ENCODE measurements around the gene PCMTD2. TPM values are rescaled to one million over a fixed set of nuclear protein-coding genes. Genes with fewer than 3 reads are reported as not detected.
"Not testable (repeated sequence)": the region's sequence is repeated elsewhere in the genome, so short reads cannot be mapped to it uniquely, and the experiment has no call there.

The PCMTD2 gene
- total RNA-seq, 1 experiment from 2014 or later = 52.0 TPM

DNA sequence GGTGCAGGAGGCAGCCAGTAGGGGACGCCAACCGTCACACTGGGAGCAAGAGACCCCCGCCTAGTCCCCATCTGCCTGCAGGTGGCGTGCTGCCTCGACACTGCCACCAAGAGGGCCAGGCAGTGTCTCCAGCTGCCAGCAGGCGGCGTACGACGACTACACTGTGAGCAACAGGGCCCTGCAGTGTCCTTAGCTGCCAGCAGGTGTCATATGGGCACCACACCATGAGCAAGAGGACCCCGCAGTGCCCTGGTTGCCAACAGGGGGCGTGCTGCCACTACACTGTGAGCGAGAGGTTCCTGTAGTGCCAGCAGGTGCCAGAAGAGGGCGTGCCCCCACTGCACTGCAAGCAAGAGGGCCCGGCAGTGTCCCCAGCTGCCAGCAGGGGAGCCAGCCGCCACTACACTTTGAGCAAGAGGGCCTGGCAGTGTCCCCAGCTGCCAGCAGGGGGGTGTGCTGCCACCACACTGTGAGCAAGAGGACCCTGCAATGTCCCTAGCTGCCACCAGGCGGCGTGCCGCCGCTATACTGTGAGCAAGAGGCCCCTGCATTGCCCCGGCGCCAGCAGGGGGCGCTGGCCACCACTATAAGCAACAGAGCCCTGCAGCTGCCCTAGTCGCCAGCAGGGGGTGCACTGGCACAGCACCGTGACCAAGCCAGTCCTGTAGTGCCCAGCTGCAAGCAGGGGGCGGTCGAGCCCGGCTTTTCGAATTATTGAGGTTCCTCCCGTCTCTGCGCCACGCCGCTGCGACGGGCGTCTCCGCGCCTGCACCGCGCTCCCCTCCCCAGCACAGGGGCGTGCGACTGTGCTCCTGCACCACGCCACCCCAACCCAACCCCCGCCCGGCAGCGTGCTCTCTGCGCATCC is 30.3 kb downstream of the PCMTD2 start:
- not testable (repeated sequence) for H3K27me3 Mint-ChIP-seq (ENCODE audit: low read depth); H3K79me1 ChIP-seq (ENCODE audit: insufficient read depth, low read depth, low read length, poor library complexity, severe bottlenecking); H3K56ac ChIP-seq (ENCODE audit: insufficient read length, low read depth, low read length); H3K27ac Mint-ChIP-seq; H3K23me2 ChIP-seq (ENCODE audit: insufficient read length, low read depth, low read length, poor library complexity, severe bottlenecking); H2BK120ac ChIP-seq (ENCODE audit: low read depth, low read length, poor library complexity, severe bottlenecking); H2BK5ac ChIP-seq (ENCODE audit: insufficient read length, low read length); H3K4me1 ChIP-seq (ENCODE audit: insufficient read depth, low read length); H4K8ac ChIP-seq (replicated peaks; ENCODE audit: insufficient read length, low read depth, low read length); H3K4me1 Mint-ChIP-seq; H3K9ac ChIP-seq (ENCODE audit: extremely low read depth, insufficient read length, low read length); H4K5ac ChIP-seq (ENCODE audit: insufficient read length, low read depth, low read length); H3K9me3 ChIP-seq (ENCODE audit: control insufficient read depth, low read depth, low read length); H3K14ac ChIP-seq (ENCODE audit: insufficient read depth, low read length); H2AK5ac ChIP-seq (ENCODE audit: insufficient read length, low read length); H2AFZ ChIP-seq (ENCODE audit: low read length); H3K27me3 ChIP-seq (ENCODE audit: insufficient read depth, low read length); H2BK20ac ChIP-seq (ENCODE audit: low read depth, low read length, poor library complexity, severe bottlenecking); H3K27ac ChIP-seq (ENCODE audit: insufficient read length, low read depth, low read length); H2BK12ac ChIP-seq (ENCODE audit: insufficient read length, low read depth, low read length); H3K18ac ChIP-seq (ENCODE audit: insufficient read length, low read depth, low read length); H2BK15ac ChIP-seq (ENCODE audit: low read depth, low read length); H3K4me2 ChIP-seq (ENCODE audit: insufficient read depth, insufficient read length, low read length); H3K23ac ChIP-seq (ENCODE audit: insufficient read length, low read depth, low read length); H4K91ac ChIP-seq (ENCODE audit: insufficient read length, low read depth, low read length); H4K20me1 ChIP-seq (ENCODE audit: control insufficient read depth, insufficient read depth, insufficient read length); H3K4me3 Mint-ChIP-seq; H3K79me2 ChIP-seq (ENCODE audit: insufficient read depth, low read length); H3K4ac ChIP-seq (ENCODE audit: low read depth, low read length); H3T11ph ChIP-seq (ENCODE audit: low read length)
- DNase-seq = peak; percentile 88
- Mint-ChIP-seq H3K9me3 (peaks cover 52 to 53% of the 10 kb centered on the region in 2 experiments), H3K36me3 (ENCODE audit: insufficient read depth in 1 of 3, low read depth in 3 of 3) (peaks cover 17 to 27% (median 23%) of the 10 kb centered on the region in 3 experiments)
- no CpG with 5 or more reads among the region's 46 CpGs for WGBS (ENCODE audit: extremely low coverage, insufficient read length, low lambda C conversion rate)
- TF ChIP-seq, protein P1, sequence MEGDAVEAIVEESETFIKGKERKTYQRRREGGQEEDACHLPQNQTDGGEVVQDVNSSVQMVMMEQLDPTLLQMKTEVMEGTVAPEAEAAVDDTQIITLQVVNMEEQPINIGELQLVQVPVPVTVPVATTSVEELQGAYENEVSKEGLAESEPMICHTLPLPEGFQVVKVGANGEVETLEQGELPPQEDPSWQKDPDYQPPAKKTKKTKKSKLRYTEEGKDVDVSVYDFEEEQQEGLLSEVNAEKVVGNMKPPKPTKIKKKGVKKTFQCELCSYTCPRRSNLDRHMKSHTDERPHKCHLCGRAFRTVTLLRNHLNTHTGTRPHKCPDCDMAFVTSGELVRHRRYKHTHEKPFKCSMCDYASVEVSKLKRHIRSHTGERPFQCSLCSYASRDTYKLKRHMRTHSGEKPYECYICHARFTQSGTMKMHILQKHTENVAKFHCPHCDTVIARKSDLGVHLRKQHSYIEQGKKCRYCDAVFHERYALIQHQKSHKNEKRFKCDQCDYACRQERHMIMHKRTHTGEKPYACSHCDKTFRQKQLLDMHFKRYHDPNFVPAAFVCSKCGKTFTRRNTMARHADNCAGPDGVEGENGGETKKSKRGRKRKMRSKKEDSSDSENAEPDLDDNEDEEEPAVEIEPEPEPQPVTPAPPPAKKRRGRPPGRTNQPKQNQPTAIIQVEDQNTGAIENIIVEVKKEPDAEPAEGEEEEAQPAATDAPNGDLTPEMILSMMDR (conservative IDR thresholded peaks at IDR 0.05) = peak; percentile 100

DNA sequence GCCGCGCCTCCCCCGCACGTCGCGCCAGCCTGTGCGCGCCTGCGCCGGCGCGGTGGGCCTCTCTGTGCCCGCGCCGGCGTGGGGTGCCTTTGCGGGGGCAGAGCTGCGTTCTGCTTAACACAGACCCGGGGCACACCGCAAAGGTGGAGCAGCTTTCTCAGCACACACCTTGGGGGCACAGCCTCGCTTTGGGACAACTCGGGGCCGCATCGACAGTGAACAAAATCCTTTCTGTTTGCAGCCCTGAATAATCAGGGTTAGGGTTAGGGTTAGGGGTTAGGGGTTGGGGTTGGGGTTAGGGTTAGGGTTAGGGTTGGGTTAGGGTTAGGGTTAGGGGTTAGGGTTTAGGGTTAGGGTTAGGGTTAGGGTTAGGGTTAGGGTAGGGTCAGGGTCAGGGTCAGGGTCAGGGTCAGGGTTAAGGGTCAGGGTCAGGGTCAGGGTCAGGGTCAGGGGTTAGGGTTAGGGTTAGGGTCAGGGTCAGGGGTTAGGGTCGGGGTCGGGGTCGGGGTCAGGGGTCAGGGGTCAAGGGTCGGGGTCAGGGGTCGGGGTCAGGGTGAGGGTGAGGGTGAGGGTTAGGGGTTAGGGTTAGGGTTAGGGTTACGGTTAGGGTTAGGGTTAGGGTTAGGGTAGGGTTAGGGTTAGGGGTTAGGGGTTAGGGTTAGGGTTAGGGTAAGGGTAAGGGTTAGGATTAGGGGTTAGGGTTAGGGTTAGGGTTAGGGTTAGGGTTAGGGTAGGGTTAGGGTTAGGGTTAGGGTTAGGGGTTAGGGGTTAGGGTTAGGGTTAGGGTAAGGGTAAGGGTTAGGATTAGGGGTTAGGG is 31.1 kb downstream of the PCMTD2 start:
- not testable (repeated sequence) for H3K27ac Mint-ChIP-seq; H2BK15ac ChIP-seq (ENCODE audit: low read depth, low read length); H2BK120ac ChIP-seq (ENCODE audit: low read depth, low read length, poor library complexity, severe bottlenecking); H3K79me2 ChIP-seq (ENCODE audit: insufficient read depth, low read length); H4K8ac ChIP-seq (replicated peaks; ENCODE audit: insufficient read length, low read depth, low read length); H3T11ph ChIP-seq (ENCODE audit: low read length); H2BK12ac ChIP-seq (ENCODE audit: insufficient read length, low read depth, low read length); H3K14ac ChIP-seq (ENCODE audit: insufficient read depth, low read length); H3K79me1 ChIP-seq (ENCODE audit: insufficient read depth, low read depth, low read length, poor library complexity, severe bottlenecking); H4K20me1 ChIP-seq (ENCODE audit: control insufficient read depth, insufficient read depth, insufficient read length); H3K4me3 Mint-ChIP-seq; H3K27me3 ChIP-seq (ENCODE audit: insufficient read depth, low read length); DNase-seq; H2BK5ac ChIP-seq (ENCODE audit: insufficient read length, low read length); H3K9me3 ChIP-seq (ENCODE audit: control insufficient read depth, low read depth, low read length); H3K27ac ChIP-seq (ENCODE audit: insufficient read length, low read depth, low read length); H2BK20ac ChIP-seq (ENCODE audit: low read depth, low read length, poor library complexity, severe bottlenecking); H3K23ac ChIP-seq (ENCODE audit: insufficient read length, low read depth, low read length); H3K9ac ChIP-seq (ENCODE audit: extremely low read depth, insufficient read length, low read length); H3K27me3 Mint-ChIP-seq (ENCODE audit: low read depth); H4K5ac ChIP-seq (ENCODE audit: insufficient read length, low read depth, low read length); H3K23me2 ChIP-seq (ENCODE audit: insufficient read length, low read depth, low read length, poor library complexity, severe bottlenecking); H3K4ac ChIP-seq (ENCODE audit: low read depth, low read length); H3K56ac ChIP-seq (ENCODE audit: insufficient read length, low read depth, low read length); H4K91ac ChIP-seq (ENCODE audit: insufficient read length, low read depth, low read length); H3K4me1 Mint-ChIP-seq; H2AFZ ChIP-seq (ENCODE audit: low read length); H3K18ac ChIP-seq (ENCODE audit: insufficient read length, low read depth, low read length); H3K4me1 ChIP-seq (ENCODE audit: insufficient read depth, low read length); H3K4me2 ChIP-seq (ENCODE audit: insufficient read depth, insufficient read length, low read length); H2AK5ac ChIP-seq (ENCODE audit: insufficient read length, low read length)
- WGBS (ENCODE audit: extremely low coverage, insufficient read length, low lambda C conversion rate) = 100% methylated on average over 1 of the region's 30 CpGs
- Mint-ChIP-seq H3K36me3 (ENCODE audit: insufficient read depth in 1 of 3, low read depth in 3 of 3) (peaks cover 17 to 23% (median 21%) of the 10 kb centered on the region in 3 experiments), H3K9me3 (peaks cover 44 to 46% of the 10 kb centered on the region in 2 experiments)
